GM18858 (cell line): Measurements from ENCODE around the gene PXYLP1.

Source experiments
- ATAC-seq: cut with Tn5 transposase; IDR thresholded peaks from one replicate; pipeline ENCODE4 v1.9.1; 2021; ENCODE audit not compliant: unreplicated experiment

The PXYLP1 gene

DNA sequence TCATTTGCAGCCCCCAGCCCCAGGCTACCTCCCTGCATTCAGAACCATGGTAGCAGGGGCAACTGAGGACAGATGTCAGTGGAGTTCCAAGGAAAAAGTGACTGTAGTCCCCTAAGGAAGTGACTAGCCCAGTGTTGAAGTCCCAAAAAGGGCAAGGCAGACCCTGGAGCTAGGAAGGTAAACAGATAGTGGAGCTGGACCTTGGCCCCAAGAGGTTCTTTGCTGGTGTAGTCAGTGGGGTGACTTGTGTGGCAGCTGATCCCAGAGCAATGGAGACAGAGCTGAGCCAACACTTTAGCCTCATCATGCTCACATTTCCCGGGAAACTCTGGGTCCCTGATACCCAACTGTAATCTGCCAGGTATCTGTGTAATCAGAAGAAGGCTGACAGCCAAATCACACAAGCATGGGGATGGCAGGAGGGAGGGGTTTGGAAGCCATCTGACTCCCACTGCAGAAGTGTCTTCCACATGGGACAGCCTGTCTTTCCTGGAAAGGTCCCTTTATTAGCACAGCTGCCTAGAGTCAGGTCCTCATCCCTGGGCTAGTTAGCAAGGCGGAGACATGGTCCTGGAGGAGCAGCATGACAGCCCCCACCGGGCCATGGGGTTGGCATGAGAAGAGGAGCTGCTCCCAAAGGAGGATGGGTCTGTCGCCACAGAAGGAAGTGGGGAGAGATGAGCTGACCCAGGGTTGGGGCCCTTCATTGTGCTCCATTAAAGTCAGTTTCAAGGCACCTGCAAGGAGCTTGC lies 39.8 kb downstream of the PXYLP1 start:
- no peak for ATAC-seq

DNA sequence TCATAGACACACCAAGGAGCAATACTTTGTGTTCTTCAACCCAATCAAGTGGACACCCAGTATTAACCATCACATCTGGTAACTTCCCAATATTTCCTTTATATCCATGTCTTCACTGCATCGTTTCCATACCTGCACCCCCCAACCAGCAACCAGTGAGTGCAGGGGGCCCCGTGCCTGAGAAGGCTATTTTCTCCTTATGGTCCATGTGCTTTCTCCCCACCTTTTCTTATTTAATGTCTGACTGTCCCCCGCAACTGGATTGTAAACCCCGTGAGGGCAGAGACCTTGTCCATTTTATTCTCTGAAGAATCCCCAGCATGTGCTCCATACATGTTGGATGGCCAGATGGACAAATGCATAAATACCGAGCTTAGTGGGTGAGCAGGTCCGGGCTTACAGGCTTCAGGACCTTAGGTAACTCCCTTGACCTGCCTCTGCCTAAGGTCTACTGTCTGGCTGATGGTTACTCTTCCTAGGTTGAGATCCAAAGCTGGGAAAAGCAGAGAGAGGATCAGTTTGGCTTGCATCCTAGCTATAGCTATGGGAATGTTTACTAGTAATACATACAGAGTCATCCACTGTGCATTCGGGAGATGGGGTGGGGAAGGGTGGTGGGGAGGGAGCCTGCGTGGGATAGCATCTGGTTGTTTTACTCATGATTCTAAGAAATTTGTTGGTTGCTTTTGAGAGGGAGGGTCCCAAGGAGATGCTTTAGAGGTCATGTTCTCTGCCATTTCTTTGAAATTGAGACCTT lies 41.5 kb downstream of the PXYLP1 start:
- no peak for ATAC-seq

DNA sequence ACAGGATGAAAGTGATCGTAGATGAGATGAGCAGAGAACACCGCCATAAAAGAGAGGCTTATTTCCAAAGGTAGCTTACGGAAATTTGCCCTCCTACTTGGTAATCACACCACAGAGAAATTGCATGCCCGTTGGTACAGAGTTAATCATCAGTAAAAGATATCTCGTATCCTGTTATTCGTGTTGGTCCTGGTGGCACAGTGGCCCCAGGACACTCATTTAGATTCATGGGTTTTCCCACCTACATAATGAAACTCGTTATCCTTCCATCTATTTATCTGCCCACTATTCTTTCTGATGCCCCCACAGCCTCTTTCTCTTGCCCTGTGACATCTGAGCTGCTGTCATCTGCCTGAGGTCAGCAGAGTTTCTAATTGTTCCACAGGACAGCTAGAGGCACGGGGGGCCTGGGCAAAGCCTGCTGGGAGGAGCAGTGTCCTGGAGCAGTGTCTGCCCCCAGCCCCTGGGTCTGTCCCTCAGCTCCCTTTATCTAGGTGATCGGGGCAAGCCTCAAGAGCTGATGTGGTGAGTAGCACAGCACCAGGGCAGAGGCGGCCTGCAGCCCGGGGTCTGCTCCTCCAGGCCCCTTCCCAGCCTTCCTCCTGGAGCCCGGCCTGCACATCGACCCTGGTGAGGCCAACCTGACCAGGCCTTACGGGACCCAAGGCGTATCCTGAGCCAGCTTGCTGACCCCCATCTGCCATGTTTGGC lies 42.2 kb downstream of the PXYLP1 start:
- ATAC-seq = no peak

DNA sequence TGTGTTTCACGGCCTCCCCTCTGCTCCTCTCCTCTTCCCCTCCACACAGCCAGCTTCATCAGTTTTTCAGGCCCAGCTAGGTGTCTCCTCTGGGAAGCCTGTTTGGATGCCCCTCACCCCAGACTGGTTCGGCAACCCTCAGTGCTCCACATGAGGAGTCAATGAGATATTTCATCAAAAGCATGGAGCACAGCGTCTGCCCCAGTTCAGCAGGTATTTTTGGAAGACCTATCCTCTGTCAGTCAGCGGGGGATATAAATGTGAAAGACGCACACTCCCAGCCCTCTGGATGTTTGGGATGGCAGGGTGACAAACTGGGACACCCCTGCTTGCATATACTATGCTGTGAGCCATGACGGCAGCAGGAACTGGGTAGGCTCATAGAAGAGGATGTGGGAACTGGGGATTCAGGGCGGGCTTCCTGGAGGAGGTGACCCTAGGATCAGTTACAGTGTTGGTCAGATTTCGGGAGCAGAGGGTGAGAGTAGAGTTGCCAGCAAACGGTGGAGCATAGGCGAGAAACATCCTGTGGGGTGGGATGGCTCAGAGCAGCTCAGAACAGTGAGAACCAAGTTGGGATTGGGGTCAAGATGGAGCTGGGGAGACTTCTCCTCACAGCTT lies 42.9 kb downstream of the PXYLP1 start:
- ATAC-seq = no peak

DNA sequence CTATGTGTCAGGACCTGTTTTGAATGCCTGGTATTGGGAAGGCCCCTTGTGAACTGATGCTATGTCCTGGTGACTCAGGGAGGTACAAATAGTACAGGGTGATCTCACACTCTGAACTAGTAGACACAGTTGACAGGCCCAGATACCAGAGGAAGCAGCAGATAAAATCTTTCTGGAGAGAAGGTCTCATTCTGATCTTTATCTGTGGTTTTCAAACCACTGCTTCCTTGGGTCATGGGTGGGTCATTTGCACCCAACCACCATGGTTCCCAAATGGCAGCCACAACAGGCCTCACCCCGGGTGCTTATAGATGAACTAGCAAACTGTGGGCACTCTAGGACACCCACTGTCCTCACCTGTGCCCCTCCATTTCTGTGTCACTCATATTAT lies 43.4 kb downstream of the PXYLP1 start:
- peak; percentile 41 for ATAC-seq

DNA sequence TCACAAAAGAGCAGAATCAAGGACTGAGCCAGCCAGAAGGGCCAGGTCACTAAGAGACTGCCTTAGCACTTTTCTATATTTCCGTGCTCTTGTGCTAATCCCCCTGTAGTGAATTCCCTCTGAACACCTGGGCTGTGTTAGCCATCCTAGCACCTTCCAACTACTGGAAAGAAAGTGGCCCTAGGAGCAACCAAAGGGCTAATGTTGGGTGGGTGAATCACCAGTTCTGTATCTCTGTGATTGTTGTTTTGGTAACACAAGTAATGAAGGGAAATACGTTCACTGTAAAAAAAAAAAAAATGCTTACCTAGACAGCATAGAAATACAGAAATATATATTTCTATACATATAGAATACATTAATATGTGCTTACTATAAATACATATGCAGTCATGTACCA lies 43.9 kb downstream of the PXYLP1 start:
- no peak for ATAC-seq

DNA sequence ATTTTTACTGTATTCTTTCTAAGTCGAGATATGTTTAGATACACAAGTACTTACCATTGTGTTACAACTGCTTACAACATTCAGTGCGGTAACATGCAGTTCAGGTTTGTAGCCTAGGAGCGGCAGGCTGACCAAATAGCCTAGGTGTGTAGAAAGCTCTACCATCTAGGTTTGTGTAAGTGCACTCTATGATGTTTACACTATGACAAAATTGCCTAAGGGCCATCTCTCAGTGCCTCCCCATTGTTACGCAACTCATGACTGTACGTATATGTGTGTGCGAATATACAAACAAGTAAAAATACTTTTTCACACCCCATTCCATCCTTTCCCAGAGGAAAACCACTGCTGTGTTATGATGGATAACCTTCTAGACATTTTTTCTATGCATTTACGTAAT lies 44.3 kb downstream of the PXYLP1 start:
- ATAC-seq = no peak

DNA sequence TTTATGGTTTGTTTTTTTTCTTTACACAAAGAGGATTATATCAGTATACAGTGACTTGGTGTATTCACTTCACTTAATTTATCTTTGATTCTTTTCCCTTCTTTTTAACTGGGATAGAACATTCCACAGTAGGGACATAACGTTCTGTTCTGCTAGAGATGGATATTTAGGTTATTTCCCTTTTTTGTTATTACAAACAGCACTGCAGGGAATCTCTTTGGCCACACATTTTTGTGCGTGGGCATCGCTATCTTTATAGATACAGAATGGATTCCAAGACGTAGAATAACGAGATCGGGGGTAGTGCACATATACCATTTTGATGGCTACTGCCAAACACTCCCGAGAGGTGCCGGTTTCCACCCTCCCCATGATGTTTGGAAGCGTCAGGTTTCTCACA lies 44.8 kb downstream of the PXYLP1 start:
- no peak for ATAC-seq

DNA sequence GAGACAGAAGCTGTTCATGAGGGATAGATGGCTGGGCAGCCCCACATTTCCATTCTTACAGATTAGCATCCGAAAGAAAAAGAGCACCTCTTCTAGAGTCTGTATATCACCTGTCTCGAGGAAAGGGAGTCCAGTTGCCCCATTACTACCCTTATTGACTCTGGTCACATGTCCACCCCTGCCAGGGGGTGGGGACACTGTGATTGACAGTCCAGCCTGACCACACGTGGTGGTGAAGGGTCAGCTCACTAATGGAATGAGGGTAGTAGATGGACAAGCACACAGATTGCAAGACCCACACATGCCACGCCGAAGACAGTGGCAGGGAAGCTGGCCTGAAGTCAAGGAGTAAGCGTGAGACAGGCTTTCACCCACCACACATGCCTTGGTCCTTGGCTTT lies 45.8 kb downstream of the PXYLP1 start:
- ATAC-seq = no peak

DNA sequence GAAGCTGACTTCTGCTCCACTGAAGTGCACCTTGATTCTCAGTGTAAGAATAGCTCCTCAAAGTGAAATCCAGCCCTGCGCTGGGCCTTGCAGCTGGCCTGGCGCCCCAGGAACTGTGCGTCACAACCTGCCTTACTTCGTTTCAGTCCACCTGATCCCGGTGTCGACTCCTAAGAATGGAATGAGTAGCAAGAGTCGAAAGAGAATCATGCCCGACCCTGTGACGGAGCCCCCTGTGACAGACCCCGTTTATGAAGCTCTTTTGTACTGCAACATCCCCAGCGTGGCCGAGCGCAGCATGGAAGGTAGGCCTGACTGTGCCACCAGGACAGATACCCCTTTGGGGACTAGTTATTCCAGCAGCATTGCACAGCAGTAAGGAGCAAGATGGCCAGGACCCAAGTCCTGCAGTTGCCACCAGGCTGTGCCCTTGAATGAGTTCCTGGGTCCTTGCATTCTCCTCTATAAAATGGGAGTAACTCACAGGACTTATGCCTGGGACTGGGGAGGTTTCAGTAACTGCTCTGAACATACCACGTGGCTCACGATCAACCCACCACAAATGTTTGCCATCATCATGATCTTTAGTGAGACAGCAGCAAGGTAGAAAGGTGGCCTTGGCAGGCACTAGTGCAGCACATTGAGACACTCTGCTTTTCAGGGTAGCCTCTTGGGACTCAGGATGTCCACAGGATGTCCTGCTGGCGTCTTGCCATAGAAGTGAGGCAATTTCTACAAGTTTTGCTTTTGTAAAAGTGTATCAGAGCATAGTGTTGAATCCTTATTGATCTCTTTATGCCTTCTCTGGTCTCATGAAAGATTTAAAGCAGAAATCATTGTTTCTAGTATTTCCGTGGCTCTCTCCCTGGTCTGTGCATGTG lies 46.8 kb downstream of the PXYLP1 start:
- no peak for ATAC-seq

DNA sequence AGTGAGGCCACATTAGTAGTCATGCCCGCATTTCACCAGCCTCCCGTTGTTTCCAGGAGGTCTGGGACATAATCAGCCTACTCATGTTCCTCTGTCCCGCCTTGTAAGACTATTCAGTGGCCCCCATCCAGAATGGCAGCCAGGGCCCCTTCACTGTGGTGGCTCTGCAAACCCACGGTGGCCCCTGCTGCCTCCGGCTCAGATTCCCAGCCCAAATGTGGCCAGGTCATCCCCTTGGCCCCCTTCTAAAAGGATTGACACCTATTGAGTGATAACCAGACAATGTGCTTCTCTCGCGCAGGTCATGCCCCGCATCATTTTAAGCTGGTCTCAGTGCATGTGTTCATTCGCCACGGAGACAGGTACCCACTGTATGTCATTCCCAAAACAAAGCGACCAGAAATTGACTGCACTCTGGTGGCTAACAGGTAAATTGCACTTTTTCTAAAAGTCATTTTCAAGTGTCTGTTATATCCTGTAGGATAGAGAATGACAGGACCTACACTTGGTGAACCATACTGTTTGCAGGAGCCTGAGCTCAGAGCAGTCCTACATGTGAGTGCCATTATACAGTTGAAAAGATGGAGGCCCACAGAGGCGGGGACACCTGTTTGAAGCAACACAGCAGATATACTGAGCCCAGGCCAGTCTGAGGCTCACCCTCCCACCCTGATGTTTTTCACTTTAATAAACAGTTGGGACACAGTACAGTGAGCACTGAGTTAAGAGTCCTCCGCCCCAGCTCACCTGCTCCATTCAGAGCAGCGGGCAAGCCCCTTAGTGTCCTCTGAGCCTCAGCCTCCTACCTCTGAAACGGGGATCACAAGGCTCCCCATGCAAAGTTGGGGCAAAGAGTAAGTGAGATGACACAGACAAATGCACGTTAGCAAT lies 47.7 kb downstream of the PXYLP1 start:
- ATAC-seq = no peak

DNA sequence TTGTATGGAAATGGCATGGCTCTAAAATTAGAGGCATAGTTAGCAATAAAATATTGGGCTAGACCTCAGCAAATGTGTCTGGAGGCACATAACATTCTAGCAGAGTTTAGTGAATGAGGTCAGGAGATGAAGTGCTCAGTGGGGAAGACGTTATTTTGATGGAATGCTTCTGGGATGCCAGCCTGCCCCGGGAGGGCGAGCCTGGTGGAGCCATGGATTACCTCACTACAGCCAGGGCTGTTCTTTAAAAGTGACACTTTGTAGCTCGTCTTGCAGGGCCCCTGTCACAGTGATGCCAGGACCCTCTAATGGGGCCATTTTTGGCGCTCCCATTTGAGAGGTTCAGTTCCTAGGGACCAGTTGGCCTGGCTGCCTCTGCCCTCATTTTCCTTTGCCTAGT lies 48.5 kb downstream of the PXYLP1 start:
- ATAC-seq = no peak

DNA sequence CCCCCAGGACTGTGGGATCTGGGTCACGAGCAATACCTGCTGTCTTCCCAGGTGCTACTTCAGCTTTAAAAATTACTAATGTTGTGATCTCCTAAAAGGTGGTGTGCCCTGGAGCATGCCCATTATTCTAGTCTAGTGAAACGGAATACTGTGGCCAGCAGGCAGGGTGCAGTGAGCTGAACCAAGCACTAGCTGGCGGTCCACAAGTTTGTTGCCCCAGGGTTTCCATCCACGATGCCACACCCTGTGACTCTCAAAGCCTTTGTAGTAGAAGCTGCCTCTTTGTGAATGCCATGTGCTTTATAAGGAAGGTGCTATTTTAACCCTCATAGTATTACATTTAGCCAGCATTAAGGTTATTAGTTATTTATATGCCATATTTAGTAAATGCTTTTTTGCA lies 49.1 kb downstream of the PXYLP1 start:
- ATAC-seq = no peak

DNA sequence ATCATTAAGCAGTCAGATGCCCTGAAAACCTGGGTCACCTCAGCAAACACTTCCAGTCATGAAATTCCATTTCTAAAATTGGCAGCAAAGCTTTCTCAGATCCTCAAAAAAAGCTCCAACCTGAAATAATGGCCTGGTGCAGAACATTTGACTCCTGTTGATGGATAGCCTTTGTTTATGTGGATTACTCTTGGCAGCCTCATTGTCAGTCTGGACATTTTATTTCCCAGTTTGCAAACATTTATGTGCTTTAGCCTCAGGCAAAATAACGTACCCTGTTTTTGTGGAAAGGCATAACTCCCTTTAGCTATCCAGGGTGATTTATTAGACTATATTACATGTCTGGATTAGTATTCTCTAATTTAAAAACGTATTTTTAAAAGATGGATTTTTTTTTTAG lies 53.9 kb downstream of the PXYLP1 start:
- no peak for ATAC-seq

DNA sequence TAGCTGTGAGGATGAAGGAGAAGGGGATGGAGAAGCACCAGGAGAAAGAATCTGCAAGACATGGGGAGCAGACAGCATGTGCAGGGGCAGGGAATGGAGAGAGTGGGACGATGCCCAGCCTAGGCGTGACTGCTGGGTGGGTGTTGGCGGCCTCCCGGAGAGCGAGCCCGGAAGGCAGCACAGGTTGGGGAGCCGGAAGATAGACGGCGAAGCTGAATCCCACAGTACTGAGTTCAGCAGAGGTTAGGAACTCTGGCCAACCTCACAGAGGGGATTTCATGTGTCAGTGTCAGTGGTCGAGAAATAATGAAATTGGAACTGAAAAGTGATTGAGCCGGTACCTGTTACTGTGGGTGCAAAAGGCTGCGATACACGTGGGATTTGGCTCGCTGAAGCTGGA lies 55.2 kb downstream of the PXYLP1 start:
- ATAC-seq = no peak

DNA sequence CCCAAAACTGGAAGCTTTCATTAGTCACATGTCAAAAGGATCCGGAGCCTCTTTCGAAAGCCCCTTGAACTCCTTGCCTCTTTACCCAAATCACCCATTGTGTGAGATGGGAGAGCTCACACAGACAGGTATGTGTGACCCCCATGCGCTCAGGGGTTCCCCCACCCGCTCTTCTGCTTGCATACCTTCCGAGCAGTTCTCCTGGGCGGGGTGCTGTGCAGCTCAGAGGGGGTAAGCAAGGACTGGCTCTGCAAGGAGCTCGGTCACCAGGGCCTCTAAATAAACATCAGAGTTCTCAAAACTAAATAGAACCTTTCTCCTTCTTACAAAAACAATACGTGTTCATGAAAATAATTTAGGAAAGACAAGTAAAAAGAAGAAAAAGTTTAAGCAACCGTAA lies 55.7 kb downstream of the PXYLP1 start:
- ATAC-seq = no peak

DNA sequence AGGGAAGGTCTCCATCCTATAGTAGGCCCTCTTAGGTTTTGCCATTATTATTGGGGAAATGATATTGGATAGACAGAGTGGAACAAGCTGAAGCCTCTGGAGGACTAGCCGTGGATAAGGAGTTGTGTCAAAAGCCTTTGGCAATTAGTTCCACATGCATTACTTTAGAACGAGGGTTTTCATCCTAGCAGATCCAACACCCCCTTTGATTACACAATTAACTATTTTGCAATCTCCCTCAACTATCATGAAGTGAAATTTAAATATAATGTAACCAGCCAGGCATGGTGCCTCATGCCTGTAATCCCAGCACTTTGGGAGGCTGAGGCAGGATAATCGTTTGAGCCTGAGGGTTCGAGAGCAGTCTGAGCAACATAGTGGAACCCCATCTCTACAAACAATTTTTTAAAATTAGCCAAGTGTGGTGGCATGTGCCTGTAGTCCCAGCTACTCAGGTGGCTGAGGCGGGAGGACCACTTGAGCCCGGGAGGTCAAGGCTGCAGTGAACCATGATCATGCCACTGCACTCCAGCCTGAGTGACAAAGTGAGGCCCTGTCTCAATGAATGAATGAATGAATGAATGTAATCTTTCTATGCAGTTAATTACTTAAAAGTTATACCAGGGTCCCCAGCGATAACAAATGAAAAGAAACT lies 56.8 kb downstream of the PXYLP1 start:
- no peak for ATAC-seq

DNA sequence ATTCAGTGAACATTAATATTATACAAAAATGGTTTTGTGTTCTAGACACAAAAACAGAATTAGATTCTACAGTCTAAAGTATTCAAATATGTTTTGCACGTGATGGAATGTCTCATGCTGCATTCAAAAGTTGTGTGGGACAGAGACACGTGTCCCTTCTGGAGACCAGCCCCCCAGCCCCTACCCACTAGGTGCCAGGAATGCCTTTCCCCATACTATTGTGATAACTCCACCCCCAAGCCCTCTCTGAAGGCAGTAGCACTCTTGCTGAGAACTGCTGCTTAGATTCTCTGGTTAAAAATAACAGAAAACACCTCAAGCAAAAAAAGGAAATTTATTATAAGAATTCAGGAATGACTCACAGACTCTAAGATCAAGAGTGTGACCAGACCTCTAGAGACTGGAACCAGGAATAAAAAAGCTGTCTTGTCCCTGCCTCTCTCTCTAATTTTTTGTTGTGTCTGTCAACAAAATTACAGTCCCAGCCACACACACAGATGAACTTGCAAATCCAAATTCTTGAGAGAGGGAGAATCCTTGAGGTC lies 57.7 kb downstream of the PXYLP1 start:
- no peak for ATAC-seq
